NOMO-1 (cell line): ENCODE results near the gene GPER1.
"Not testable (repeated sequence)": the region's sequence is repeated elsewhere in the genome, so short reads cannot be mapped to it uniquely, and the experiment has no call there.

Experiments
- DNase-seq, 2 experiments: peaks; one replicate each; lab custom pipeline; 2025; ENCODE audit not compliant: unreplicated experiment in 2 of 2; lab: John Stamatoyannopoulos, UW

The GPER1 gene

GRCh38 chr7:1068013-1068412, 19.9 kb upstream of the GPER1 start:
- no peak for DNase-seq

GRCh38 chr7:1068619-1069018, 19.3 kb upstream of the GPER1 start:
- no peak for DNase-seq

- DNase-seq: no peak
These were observed 17.3 kb upstream of the GPER1 start for GRCh38 chr7:1070544-1071011.

GRCh38 chr7:1071731-1072254, 16.1 kb upstream of the GPER1 start:
- no peak for DNase-seq

GRCh38 chr7:1073142-1073977, 14.6 kb upstream of the GPER1 start:
- DNase-seq: no peak

DNA sequence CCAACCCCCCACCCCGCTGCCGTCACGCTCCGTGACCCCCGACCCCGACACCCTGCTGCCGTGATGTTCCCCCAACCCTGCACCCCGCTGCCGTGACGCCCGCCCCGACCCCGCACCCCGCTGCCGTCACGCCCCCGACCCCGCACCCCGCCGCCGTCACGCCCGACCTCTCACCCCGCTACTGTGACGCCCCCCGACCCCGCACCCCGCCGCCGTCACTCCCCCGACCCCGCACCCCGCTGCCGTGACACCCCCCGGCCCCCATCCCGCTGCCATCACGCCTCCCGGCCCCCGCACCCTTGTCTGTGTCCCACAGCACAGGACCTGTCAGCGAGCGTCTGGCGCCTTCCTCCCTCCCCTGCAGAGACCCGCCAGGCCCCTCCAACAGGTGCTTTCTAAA, 13.9 kb upstream of the GPER1 start:
- DNase-seq: not testable (repeated sequence)

GRCh38 chr7:1074593-1075431, 13.1 kb upstream of the GPER1 start:
- DNase-seq: no peak

- DNase-seq: no peak
These were observed 11.5 kb upstream of the GPER1 start for GRCh38 chr7:1076184-1077072.

DNA sequence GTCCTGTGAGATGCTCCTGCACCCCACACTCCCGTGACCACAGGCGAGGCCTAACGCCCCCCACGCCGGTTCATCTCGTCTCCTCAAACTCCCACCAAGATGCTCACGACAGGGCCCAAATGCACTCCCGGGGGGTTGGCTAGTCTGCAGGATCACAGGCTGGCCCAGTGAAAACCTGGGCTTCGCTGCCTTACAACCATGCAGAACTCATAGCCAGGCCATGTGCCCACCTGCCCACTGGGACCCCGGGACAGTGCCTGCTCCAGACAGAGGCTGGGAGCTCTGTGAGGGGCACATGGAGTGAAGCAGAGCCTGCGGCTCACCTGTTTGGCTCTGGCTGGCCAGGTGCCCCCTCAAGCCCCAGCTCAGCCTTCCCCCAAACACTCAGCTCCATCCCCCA, 9.4 kb upstream of the GPER1 start:
- DNase-seq: no peak

DNA sequence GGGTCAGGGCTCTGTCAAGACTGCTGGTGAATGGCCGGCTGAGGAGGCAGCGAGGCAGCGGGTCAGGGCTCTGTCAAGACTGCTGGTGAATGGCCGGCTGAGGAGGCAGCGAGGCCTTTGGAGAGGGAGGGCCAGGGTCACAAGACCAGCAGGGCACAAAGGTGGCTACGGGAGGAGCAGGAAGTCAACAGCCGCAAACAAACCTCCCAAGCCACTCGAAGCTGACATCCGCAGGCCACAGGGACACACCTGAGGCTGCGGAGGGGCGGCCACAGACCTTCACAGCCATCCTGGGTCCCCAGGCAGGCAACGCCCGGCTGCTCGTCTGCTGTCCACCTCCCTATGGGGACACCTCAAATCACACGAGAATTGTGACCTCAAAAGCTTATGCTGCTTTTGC, 8.9 kb upstream of the GPER1 start:
- no peak for DNase-seq

GRCh38 chr7:1079546-1079945, 8.4 kb upstream of the GPER1 start:
- no peak for DNase-seq

DNA sequence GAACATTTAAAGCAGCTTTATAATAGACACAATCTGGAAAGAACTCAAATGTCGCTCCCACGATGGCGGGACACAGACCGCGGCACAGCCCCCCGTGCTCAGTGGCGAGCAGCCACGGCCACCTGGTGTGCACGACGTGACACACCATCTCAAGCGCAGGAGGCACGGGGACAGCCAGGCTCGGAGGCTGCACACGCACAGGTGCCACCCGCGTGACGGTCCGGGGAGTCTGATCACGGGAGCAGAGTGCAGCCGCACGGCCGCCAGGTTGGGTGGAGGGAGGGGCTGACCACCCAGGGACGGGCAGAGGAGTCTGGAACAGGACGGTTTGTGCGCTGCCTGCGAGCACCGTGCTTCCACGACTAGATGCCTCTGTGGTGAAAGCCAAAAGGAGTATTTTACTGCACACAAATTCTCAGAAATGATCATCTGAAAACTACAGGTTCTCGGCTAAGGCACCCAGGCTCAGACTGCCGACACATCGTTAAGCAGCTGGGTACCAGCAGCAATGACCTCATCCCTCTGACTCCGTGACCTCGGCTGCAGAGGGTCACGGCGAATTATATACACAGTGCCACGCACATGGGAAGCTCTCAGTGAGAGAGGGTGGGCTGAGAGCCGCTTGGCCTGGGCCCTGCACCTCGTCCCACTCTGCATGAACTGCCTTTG, 7.5 kb upstream of the GPER1 start:
- DNase-seq: no peak

GRCh38 chr7:1080921-1081255, 7.0 kb upstream of the GPER1 start:
- no peak for DNase-seq

- no peak for DNase-seq
These were observed 6.6 kb upstream of the GPER1 start for GRCh38 chr7:1081336-1081735.

- no peak for DNase-seq
These were observed 5.9 kb upstream of the GPER1 start for GRCh38 chr7:1081931-1082401.

DNA sequence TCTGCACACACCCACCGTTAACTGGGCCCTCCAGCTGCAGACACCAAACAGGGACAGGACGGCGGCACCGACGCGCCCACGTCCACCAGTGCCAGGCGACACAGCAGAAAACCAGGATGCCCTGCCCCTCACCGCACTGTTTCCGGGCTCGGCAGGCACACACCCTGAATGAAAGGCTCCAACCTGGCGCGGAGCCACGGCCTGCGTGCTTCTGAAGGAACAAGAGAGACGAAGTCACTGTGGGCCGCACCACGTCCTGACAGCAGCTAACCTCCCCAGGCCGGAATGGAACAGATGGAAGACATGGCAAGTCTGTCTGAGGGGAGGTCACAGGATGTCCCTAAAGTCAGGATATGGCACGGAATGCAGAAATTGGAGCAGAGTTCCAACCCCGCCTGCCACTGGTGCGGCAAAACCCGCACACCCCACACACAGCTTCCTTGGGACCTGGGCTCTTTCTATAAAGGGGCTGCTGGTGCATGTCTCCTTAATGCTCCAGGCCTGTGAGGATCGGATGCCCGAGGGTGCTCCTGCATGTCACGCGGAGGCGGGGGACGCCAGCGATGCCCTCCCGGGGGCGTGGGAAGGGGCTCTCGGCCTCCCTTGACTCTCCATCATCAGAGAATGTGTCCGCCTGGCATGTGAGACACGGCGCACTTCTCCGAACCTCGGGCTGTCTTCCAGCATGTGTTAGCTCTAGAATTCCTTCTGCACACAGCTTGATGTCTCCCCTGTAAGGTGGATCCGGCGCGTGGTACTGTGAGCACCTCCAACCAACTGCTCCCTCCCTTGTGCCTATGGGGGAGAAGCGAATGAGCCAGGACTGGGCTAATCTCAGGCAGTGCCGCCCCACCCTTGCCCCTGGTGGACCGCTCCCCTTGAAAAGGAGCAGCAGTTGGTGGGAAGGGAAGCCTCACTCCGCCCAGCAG, 3.9 kb upstream of the GPER1 start:
- DNase-seq: no peak

DNA sequence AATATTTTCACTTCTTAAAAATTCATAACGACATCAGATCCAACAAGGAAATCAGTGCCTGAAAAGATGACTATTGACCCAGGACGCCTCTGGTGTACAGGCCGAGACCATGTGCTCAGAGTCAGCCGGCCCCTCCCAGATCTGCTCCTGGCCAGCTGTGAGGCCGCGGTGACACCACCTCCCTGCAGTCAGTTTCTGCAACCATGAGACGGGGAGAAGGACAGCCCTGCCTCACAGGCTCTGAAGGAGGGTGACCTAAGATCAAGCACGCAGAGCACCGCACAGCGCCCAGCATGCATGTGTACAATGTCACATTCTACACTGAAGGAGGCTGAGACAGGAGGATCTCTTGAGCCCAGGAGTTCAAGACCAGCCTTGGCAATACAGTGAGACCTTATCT, 2.6 kb upstream of the GPER1 start:
- no peak for DNase-seq

- DNase-seq: no peak
These were observed 1.9 kb upstream of the GPER1 start for GRCh38 chr7:1085910-1086421.
